Endothelial cell (in vitro differentiated cells): Measurements from ENCODE around the gene LDB3. TPM values are rescaled to one million over a fixed set of nuclear protein-coding genes. Genes with fewer than 3 reads are reported as not detected.

Source experiments
- DNase-seq: peaks from one replicate; pipeline ENCODE4 v3.0.0; 2021; ENCODE audit warnings: low spot score
- H3K27ac Mint-ChIP-seq: one replicate; pipeline ENCODE4 v1.8.0; 2021; ENCODE audit warnings: mixed read lengths, inconsistent platforms; ENCODE audit not compliant: unreplicated experiment
- H3K27me3 Mint-ChIP-seq: one replicate; pipeline ENCODE4 v1.8.0; 2021; ENCODE audit warnings: mild to moderate bottlenecking, moderate library complexity, mixed read lengths, inconsistent platforms; ENCODE audit not compliant: unreplicated experiment
- H3K36me3 Mint-ChIP-seq: one replicate; pipeline ENCODE4 v1.8.0; 2021; ENCODE audit warnings: mild to moderate bottlenecking, low read depth, mixed read lengths, inconsistent platforms; ENCODE audit not compliant: unreplicated experiment
- H3K4me1 Mint-ChIP-seq: one replicate; pipeline ENCODE4 v1.8.0; 2021; ENCODE audit warnings: mild to moderate bottlenecking, mixed read lengths, inconsistent platforms; ENCODE audit not compliant: unreplicated experiment
- H3K4me3 Mint-ChIP-seq: one replicate; pipeline ENCODE4 v1.8.0; 2021; ENCODE audit warnings: mild to moderate bottlenecking, mixed read lengths, inconsistent platforms; ENCODE audit not compliant: unreplicated experiment
- H3K9me3 Mint-ChIP-seq: one replicate; pipeline ENCODE4 v1.8.0; 2021; ENCODE audit warnings: mixed read lengths, inconsistent platforms; ENCODE audit not compliant: unreplicated experiment
- CTCF ChIP-seq: fragments of 200-600 bp; sonication (generic); IDR thresholded peaks from one replicate; pipeline ENCODE4 v1.5.0; 2021; ENCODE audit warnings: antibody characterized with exemption; ENCODE audit not compliant: unreplicated experiment
- total RNA-seq: library from RNA; stranded (reverse); fragmentation: NEBNext Ultra II Directional; extraction: Animal tissue kit (Norgen Biotek cat#: 25700); gene quantifications from one replicate; pipeline ENCODE4 v1.2.1, GENCODE V29; 2021; ENCODE audit not compliant: unreplicated experiment

Gene LDB3
- total RNA-seq, 1 donor from 2014 or later: 0.36 TPM

- Mint-ChIP-seq H3K27ac (peak overlapping the region; percentile 48), H3K9me3 (no peaks in the 10 kb centered on the region), H3K4me1 (peaks cover 17% of the 10 kb centered on the region), H3K4me3 (no peak overlapping the region), H3K36me3 (no peaks in the 10 kb centered on the region), H3K27me3 (peaks cover 23% of the 10 kb centered on the region)
- DNase-seq: no peak
- TF ChIP-seq CTCF: no peak
Observed at GRCh38 chr10:86664341-86665217, 3.7 kb upstream of the LDB3 start.

GRCh38 chr10:86665218-86665607 lies 3.1 kb upstream of the LDB3 start:
- H3K27ac Mint-ChIP-seq: peak overlapping the region; percentile 48
- no peaks in the 10 kb centered on the region for H3K9me3 Mint-ChIP-seq
- no peak for TF ChIP-seq CTCF
- no peak overlapping the region for H3K4me3 Mint-ChIP-seq
- no peak for DNase-seq
- peaks cover 17% of the 10 kb centered on the region for H3K4me1 Mint-ChIP-seq
- H3K36me3 Mint-ChIP-seq: no peaks in the 10 kb centered on the region
- peaks cover 23% of the 10 kb centered on the region for H3K27me3 Mint-ChIP-seq

- peak overlapping the region; percentile 67 for H3K27ac Mint-ChIP-seq
- TF ChIP-seq CTCF: no peak
- no peak for DNase-seq
- peaks cover 23% of the 10 kb centered on the region for H3K27me3 Mint-ChIP-seq
- H3K36me3 Mint-ChIP-seq: no peaks in the 10 kb centered on the region
- no peaks in the 10 kb centered on the region for H3K9me3 Mint-ChIP-seq
- peaks cover 17% of the 10 kb centered on the region for H3K4me1 Mint-ChIP-seq
- H3K4me3 Mint-ChIP-seq: no peak overlapping the region
Observed at GRCh38 chr10:86665868-86666267, 2.4 kb upstream of the LDB3 start.

- Mint-ChIP-seq H3K4me1 (peaks cover 17% of the 10 kb centered on the region), H3K27me3 (peaks cover 21% of the 10 kb centered on the region), H3K36me3 (no peaks in the 10 kb centered on the region), H3K27ac (no peak overlapping the region), H3K4me3 (no peak overlapping the region), H3K9me3 (no peaks in the 10 kb centered on the region)
- no peak for DNase-seq
- no peak for TF ChIP-seq CTCF
Observed at GRCh38 chr10:86666538-86666937, 1.8 kb upstream of the LDB3 start.
